Caco-2 (cell line): Measurements from ENCODE around the gene NFAM1. TPM values are rescaled to one million over a fixed set of nuclear protein-coding genes. Genes with fewer than 3 reads are reported as not detected.

Experiments
- BruUV-seq: library from RNA; stranded (reverse); fragments of 400-500 nt; replicated peaks from 2 replicates; lab custom pipeline; 2021; lab: Mats Ljungman, UMichigan
- CTCF ChIA-PET: fragments of 300-600 bp; sonication (Branson Sonifier 250); formaldehyde crosslinking; loops from one replicate; lab custom pipeline; 2022; ENCODE audit warnings: antibody characterized with exemption; lab: Charles Lee
- POLR2A ChIA-PET: fragments of 300-600 bp; sonication (Branson Sonifier 250); formaldehyde crosslinking; loops from one replicate; lab custom pipeline; 2022; ENCODE audit warnings: antibody characterized with exemption; lab: Charles Lee
- DNase-seq, 2 experiments: peaks; one replicate each; pipeline versions ENCODE4 v3.0.0 to v3.0.0-alpha.2; 2020 to 2022
- H3K27me3 ChIP-seq: replicated peaks from 2 replicates; pipeline ENCODE4 v1.6.0; 2011; ENCODE audit warnings: low read length; ENCODE audit not compliant: control insufficient read depth, insufficient read depth
- H3K36me3 ChIP-seq: 2 replicates; pipeline ENCODE4 v1.5.1; 2011; ENCODE audit warnings: low read length; ENCODE audit not compliant: control insufficient read depth, insufficient read depth
- H3K4me1 ChIP-seq: fragments of 250-450 bp; sonication (Bioruptor Pico); 2 replicates; pipeline ENCODE4 v1.5.1; 2020; ENCODE audit warnings: mild to moderate bottlenecking
- H3K4me3 ChIP-seq: 2 replicates; pipeline ENCODE4 v1.5.1; 2011; ENCODE audit warnings: low read depth, mild to moderate bottlenecking, control low read depth, low read length
- H3K9me3 ChIP-seq: fragments of 250-450 bp; sonication (Bioruptor Pico); 2 replicates; pipeline ENCODE4 v1.5.1; 2020; ENCODE audit warnings: mild to moderate bottlenecking, moderate library complexity
- H3K27ac Mint-ChIP-seq: one replicate; pipeline ENCODE4 v1.8.0; 2022; ENCODE audit warnings: mixed read lengths; ENCODE audit not compliant: unreplicated experiment
- H3K27me3 Mint-ChIP-seq: one replicate; pipeline ENCODE4 v1.8.0; 2022; ENCODE audit warnings: mixed read lengths; ENCODE audit not compliant: insufficient read depth, unreplicated experiment
- H3K36me3 Mint-ChIP-seq: one replicate; pipeline ENCODE4 v1.8.0; 2022; ENCODE audit warnings: mild to moderate bottlenecking, mixed read lengths; ENCODE audit not compliant: insufficient read depth, unreplicated experiment
- H3K4me1 Mint-ChIP-seq: one replicate; pipeline ENCODE4 v1.8.0; 2022; ENCODE audit warnings: low read depth, mixed read lengths; ENCODE audit not compliant: unreplicated experiment
- H3K4me3 Mint-ChIP-seq: one replicate; pipeline ENCODE4 v1.8.0; 2022; ENCODE audit warnings: mild to moderate bottlenecking, moderate library complexity, mixed read lengths; ENCODE audit not compliant: unreplicated experiment
- H3K9me3 Mint-ChIP-seq: one replicate; pipeline ENCODE4 v1.8.0; 2022; ENCODE audit warnings: mixed read lengths; ENCODE audit not compliant: unreplicated experiment
- CTCF ChIP-seq, 2 experiments: fragments of 200-600 bp in 1 of 2; IDR thresholded peaks; 1 replicate in 1 of 2; 2 replicates in 1 of 2; pipeline versions ENCODE4 v1.5.1 to v1.8.0; 2011 to 2022; ENCODE audit warnings: antibody characterized with exemption in 1 of 2, control low read depth in 1 of 2, inconsistent platforms in 1 of 2, low read depth in 1 of 2, low read length in 1 of 2, mild to moderate bottlenecking in 1 of 2, moderate library complexity in 1 of 2; ENCODE audit not compliant: insufficient read depth in 1 of 2, severe bottlenecking in 1 of 2, unreplicated experiment in 1 of 2
- intact Hi-C: fragments of 100-400 bp; cut with micrococcal nuclease; formaldehyde crosslinking; loops from one replicate; pipeline ENCODE4 v1.10.0; 2022; ENCODE audit not compliant: unreplicated experiment
- total RNA-seq: library from RNA; stranded (reverse); gene quantifications from 2 replicates; pipeline ENCODE4 v1.2.3, GENCODE V29; 2022

The NFAM1 gene
- total RNA-seq, 1 experiment from 2014 or later = not detected

GRCh38 chr22:42340829-42341383 is 91.3 kb downstream of the NFAM1 start:
- CTCF ChIA-PET = no interaction called here

DNA sequence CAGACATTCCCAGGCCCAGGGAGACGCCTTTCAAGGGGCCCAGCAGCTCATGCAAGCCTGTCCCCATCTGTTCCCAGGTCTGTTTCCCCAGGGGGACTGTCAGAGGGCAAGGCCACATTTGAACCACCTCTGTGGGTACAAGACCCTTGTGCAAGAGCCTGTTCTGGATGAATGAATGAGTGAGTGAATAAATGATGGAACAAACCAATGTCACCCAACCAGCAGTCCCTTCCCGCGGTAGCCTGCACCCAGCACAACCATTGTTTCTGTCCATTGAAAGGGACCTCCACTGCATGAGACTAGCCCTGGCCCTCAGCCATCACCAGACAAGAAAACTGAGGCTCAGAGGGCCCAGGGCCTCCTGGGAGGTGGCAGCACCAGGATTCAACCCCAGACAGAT is 92.1 kb downstream of the NFAM1 start:
- no peaks in the 10 kb centered on the region for H3K4me1 Mint-ChIP-seq
- intact Hi-C loops = no loop called here
- CTCF ChIA-PET = no interaction called here

More at GRCh38 chr22:42340829-42341383, 91.3 kb downstream of the NFAM1 start:
- Histone ChIP-seq H3K4me3 (no peak overlapping the region), H3K36me3 (no peaks in the 10 kb centered on the region), H3K27me3 (no peaks in the 10 kb centered on the region), H3K4me1 (no peaks in the 10 kb centered on the region), H3K9me3 (no peaks in the 10 kb centered on the region)
- no peaks in the 10 kb centered on the region for H3K9me3 Mint-ChIP-seq
- intact Hi-C loops = no loop called here
- no peaks in the 10 kb centered on the region for H3K27me3 Mint-ChIP-seq
- H3K36me3 Mint-ChIP-seq = no peaks in the 10 kb centered on the region
- TF ChIP-seq CTCF (IDR thresholded peaks at IDR 0.05; ENCODE audit: insufficient read depth in 1 of 2, low read depth in 1 of 2, low read length in 1 of 2, severe bottlenecking in 1 of 2, unreplicated experiment in 1 of 2) = no peak
- H3K4me3 Mint-ChIP-seq = no peak overlapping the region
- no peaks in the 10 kb centered on the region for H3K4me1 Mint-ChIP-seq
- H3K27ac Mint-ChIP-seq = no peak overlapping the region
- DNase-seq = no peak
- POLR2A ChIA-PET = no interaction called here
- BruUV-seq = no TSS peak

DNA sequence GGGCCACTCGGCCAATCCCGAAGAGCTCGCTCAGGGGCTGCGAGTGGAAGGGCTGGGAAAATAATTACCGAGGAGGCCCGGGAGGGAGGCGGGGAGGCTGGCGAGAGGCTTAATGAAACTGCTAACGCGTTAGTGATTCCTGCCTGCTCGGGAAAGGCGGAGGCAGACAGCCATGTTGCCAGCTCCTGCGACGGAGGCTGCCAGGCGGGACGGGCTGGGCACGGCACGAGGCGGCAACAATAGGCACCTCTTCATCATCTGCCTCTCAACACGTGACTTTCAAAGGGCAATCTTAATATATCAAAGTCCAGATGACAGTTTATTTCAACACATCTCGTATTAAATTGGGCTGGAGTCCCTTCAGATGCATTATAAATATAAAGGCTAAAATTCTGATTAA is 93.7 kb downstream of the NFAM1 start:
- H3K27me3 Mint-ChIP-seq = no peaks in the 10 kb centered on the region
- no peak for DNase-seq
- TF ChIP-seq CTCF (IDR thresholded peaks at IDR 0.05; ENCODE audit: insufficient read depth in 1 of 2, low read depth in 1 of 2, low read length in 1 of 2, severe bottlenecking in 1 of 2, unreplicated experiment in 1 of 2) = no peak
- POLR2A ChIA-PET = no interaction called here
- H3K4me1 ChIP-seq = no peaks in the 10 kb centered on the region
- no peak overlapping the region for H3K4me3 Mint-ChIP-seq
- no peak overlapping the region for H3K4me3 ChIP-seq
- H3K36me3 Mint-ChIP-seq = no peaks in the 10 kb centered on the region
- CTCF ChIA-PET = no interaction called here
- no peaks in the 10 kb centered on the region for H3K27me3 ChIP-seq
- no peaks in the 10 kb centered on the region for H3K9me3 ChIP-seq
- no peak overlapping the region for H3K27ac Mint-ChIP-seq
- H3K4me1 Mint-ChIP-seq = no peaks in the 10 kb centered on the region
- BruUV-seq = no TSS peak
- intact Hi-C loops = no loop called here
- H3K9me3 Mint-ChIP-seq = no peaks in the 10 kb centered on the region
- no peaks in the 10 kb centered on the region for H3K36me3 ChIP-seq

More for the DNA sequence above, 92.1 kb downstream of the NFAM1 start:
- H3K36me3 Mint-ChIP-seq = no peaks in the 10 kb centered on the region
- Histone ChIP-seq H3K36me3 (no peaks in the 10 kb centered on the region), H3K4me3 (no peak overlapping the region), H3K4me1 (no peaks in the 10 kb centered on the region), H3K27me3 (no peaks in the 10 kb centered on the region), H3K9me3 (no peaks in the 10 kb centered on the region)
- no peaks in the 10 kb centered on the region for H3K9me3 Mint-ChIP-seq
- H3K4me3 Mint-ChIP-seq = no peak overlapping the region
- no peaks in the 10 kb centered on the region for H3K27me3 Mint-ChIP-seq
- DNase-seq = no peak
- TF ChIP-seq CTCF (IDR thresholded peaks at IDR 0.05; ENCODE audit: insufficient read depth in 1 of 2, low read depth in 1 of 2, low read length in 1 of 2, severe bottlenecking in 1 of 2, unreplicated experiment in 1 of 2) = no peak
- H3K27ac Mint-ChIP-seq = no peak overlapping the region
- POLR2A ChIA-PET = no interaction called here
- BruUV-seq = no TSS peak
